Measurements from ENCODE around the gene LRMDA.

Gene LRMDA

DNA sequence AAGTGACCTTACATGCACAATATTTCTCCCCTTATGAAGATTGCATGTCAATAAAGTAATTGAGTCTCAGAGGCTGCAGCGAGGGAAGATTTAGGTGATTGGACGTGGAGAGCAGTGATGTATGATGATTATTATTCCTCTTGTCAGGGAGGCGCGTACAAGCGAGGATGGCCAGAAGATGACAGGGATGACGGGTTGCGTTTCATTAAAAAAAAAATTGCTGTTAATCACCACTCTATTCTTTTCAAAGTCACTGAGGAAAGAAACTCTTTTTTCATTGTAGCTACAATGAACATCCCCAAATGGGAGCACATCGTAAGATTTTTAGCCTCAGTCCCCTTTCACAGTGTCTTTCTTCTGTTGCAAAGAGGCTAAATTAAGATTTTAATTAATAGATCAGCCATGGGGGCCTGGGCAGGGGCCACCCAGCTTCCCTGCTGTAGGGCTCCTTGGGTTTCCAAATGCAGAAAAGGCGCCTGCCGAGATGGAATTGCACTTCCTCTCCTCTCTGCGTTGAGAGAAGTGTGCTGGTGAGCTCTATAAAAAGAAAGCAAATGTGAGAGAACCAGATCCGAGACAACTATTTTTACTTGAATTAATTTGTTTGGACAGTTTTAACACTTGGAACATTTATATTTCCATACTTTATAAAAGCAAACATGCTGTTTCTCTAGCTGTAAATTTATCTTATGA lies 998.1 kb downstream of the LRMDA start:
- DNase-seq (ENCODE audit: low read depth, low spot score): no peak

GRCh38 chr10:76430061-76430645 lies 998.7 kb downstream of the LRMDA start:
- no peak for DNase-seq (ENCODE audit: low read depth, low spot score)

DNA sequence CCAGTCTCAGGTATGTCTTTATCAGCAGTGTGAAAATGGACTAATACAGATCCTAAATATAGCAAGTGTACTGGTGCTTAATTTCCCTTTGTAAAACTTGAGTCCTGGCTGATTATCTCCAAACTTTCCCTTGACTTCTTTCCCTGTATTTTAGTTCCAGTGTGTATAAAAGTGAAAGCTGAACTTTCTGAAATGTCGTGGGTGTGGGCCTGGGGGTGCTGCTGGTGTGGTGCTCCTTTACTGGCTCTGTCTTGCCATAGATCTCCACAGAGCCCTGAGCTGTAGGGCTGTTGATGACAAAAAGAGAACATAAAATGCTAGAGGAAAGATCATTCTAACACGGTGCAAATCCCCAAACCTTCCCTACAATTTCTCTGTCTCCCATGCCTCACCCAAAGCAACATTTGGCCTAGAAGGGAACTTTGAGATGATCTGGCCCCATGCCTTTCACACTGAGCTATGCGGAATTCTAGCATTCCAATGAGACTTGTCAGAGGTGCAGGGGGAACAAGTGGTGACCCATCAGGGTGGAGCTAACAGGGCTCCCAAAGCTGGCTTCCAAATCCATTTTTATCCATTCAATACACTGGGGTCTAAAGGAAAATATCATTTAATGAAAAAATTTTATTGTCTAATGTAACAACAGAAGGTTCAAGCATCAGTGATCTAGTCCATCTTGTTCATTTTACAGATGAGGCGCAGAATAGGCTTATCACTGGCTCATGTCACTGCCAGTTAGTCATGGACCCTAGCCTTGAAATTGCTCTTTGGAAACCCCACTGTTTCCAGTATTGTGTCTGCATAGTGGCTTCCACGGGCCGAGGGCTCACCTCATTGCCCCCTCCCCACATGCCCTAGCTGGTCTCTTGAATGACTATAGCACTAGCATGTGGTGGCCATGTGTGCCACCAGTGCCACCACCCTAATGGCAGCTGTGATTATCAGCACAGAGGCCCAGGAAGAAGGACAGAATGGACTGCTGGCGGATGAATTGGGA lies 1000.9 kb downstream of the LRMDA start:
- DNase-seq (ENCODE audit: low read depth, low spot score): peak; percentile 38

DNA sequence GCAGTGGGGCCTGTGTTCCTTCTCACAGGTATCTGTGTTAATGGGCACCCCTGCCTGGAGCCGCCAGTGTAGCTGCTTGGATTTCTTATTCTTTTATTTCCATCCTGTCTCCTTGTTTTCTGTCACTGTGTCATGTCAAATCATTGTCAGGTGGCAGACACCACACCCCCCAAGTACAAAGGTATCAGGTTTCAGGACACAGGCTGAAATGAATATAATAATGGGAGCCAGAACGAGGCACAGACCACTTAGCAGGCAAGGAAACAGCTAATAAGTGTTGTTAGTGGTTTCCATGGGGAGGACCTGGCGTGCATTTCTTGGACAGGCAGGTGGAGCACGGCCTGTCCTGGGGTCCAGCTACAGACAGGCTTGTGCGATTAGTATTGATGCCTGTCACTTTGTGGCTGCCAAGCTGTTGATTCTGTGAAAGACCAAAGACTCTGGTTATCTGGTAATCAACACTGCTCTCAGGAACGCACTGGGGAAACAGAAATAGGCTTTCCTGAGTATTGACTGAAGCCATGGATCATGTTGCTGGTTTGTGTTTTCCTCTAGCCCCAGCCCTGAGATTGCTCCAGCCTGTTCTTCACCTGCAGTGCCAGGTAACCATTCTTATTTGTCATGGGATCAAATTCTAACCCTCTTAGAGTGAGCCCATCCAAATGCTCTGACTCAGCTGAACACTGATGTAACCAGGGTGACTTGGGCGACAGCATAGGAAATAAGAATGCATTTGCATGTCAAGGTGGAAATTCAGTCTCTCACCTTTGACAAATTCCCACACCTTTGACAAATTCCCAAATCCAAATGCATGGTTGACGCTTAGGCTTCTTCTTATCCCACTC lies 1002.0 kb downstream of the LRMDA start:
- peak; percentile 67 for DNase-seq (ENCODE audit: low read depth, low spot score)

- DNase-seq (ENCODE audit: low read depth, low spot score): no peak
Observed at GRCh38 chr10:76435157-76435556, 1003.7 kb downstream of the LRMDA start.

- no peak for DNase-seq (ENCODE audit: low read depth, low spot score)
Observed at GRCh38 chr10:76436401-76436811, 1005.0 kb downstream of the LRMDA start.

DNA sequence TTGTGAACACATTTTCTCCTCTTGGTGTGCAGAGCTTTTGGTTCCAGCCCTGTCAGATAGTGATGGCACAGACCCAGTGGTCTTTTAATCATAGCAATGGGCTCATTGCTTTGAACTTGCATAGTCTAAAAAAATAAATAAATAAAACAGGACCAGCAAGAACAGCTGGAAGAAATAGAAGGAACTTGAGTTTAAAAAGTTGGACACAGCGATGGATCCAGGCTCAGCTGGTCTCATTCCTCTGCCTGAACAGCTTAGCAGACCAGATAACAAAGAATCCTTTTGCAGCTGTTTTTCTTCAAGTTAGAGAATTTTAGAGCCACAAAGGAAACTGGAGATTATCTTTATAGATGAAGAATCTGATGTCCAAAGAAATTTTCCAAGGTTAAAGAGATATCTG lies 1005.6 kb downstream of the LRMDA start:
- no peak for DNase-seq (ENCODE audit: low read depth, low spot score)

- no peak for DNase-seq (ENCODE audit: low read depth, low spot score)
Observed at GRCh38 chr10:76440426-76440825, 1009.0 kb downstream of the LRMDA start.

GRCh38 chr10:76442113-76442512 lies 1010.7 kb downstream of the LRMDA start:
- no peak for DNase-seq (ENCODE audit: low read depth, low spot score)

GRCh38 chr10:76444034-76444800 lies 1012.8 kb downstream of the LRMDA start:
- DNase-seq (ENCODE audit: low read depth, low spot score): no peak

- no peak for DNase-seq (ENCODE audit: low read depth, low spot score)
Observed at GRCh38 chr10:76447578-76447977, 1016.2 kb downstream of the LRMDA start.

DNA sequence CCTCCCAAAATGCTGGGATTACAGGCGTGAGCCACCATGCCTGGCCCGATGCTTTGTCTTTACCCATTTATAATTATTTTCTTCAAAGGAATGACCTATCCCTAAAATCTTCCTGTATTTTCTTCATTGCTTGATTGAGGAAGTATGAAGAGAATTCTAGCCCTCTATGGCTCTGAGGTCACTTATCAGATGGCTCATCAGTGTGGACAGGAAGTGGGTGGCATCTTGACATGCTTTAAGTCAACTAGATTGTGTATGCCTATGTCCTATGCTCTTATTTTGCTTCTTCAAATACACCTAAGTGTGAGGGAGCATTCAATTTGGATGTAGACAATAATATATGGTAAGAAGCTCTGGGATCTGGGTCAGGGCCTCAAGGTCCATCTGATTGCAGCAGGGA lies 1020.5 kb downstream of the LRMDA start:
- DNase-seq (ENCODE audit: low read depth, low spot score): no peak

- DNase-seq (ENCODE audit: low read depth, low spot score): no peak
Observed at GRCh38 chr10:76453332-76453731, 1021.9 kb downstream of the LRMDA start.

GRCh38 chr10:76453997-76454396 lies 1022.6 kb downstream of the LRMDA start:
- DNase-seq (ENCODE audit: low read depth, low spot score): no peak

DNA sequence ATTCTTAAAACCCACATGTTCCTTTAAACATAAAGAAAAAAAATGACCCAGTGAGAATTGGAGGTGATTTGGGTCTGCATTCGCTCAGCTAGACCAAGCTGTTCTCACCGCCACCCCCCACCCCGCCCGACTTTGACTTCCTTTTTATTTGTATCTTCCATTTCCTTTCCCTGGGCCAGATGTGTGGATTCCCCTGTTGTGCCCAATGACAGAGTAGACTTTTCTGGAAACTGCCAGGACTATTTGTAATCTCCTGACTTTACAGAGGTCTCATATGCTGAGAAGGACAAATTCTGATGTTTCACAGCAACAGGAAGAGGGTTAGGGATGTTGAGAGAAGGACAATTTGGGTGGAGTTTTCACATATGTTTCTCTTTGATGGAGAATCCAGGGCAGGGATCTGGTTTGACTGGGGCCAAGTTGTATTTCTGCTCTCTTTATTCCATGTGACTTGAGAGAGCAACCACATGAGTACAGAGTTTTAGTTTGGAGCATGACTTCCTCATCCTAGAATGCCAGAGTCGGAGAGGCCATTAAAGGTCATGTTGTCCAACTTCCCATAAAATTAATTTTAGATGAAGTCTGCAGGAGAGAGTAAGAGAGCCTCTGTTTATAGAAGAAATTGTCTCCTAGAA lies 1023.2 kb downstream of the LRMDA start:
- no peak for DNase-seq (ENCODE audit: low read depth, low spot score)

- DNase-seq (ENCODE audit: low read depth, low spot score): no peak
Observed at GRCh38 chr10:76456197-76456596, 1024.8 kb downstream of the LRMDA start.

- DNase-seq (ENCODE audit: low read depth, low spot score): no peak
Observed at GRCh38 chr10:76459016-76459730, 1027.7 kb downstream of the LRMDA start.

DNA sequence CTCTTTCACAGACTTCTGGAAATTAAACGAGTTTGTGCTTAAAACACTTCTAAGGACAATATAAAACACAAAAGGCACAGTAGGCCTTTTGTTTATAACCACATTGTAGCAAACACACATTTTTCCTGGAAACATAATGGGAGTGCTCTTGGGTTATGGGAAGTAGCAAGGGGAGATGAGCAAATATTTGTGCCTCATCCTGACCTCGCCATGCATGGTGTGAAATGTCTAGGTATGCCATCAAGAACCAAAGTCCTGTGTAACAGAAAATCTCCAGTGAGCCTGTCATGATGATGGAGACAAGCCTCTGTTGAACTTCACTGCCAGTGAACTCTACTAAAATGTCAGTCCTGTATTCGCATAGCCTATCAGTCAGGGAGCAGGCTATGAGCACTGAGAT lies 1029.6 kb downstream of the LRMDA start:
- no peak for DNase-seq (ENCODE audit: low read depth, low spot score)

DNA sequence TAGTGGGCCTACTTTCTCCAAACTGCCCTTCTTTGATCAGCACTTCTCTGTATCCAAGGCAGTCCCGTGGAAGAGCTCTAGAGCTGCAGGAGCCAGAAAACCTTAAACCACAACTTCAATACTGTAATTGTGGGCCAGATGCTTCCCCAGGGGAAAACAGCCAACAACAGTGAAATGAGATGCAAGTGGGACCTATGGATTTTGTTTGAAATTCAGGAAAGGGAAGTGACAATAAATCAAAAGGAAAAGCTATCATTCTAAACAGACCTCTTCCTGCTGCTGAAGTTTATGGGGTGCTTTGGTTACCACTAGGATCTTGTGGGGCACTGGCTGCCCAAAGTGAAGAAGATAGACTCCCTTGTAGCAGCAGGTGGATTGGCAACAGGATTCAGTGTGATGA lies 1031.7 kb downstream of the LRMDA start:
- no peak for DNase-seq (ENCODE audit: low read depth, low spot score)
